GM12865 (cell line): ENCODE data around the gene TBC1D22A.

Experiments used
- DNase-seq: peaks from one replicate; pipeline ENCODE4 v3.0.0; 2010; ENCODE audit warnings: low read depth
- H3K4me3 ChIP-seq: 2 replicates; pipeline ENCODE4 v1.5.1; 2011; ENCODE audit warnings: mild to moderate bottlenecking, low read depth, low read length, control low read depth
- TF ChIP-seq, protein P1 (sequence below): IDR thresholded peaks from 2 replicates; pipeline ENCODE4 v1.5.1; 2011; ENCODE audit warnings: low read length, control low read depth, low read depth, inconsistent platforms; ENCODE audit not compliant: insufficient read depth; ENCODE audit errors: missing control alignments

TBC1D22A gene

GRCh38 chr22:47053013-47053725 is 290.7 kb downstream of the TBC1D22A start:
- no peak overlapping the region for H3K4me3 ChIP-seq
- no peak for DNase-seq
- TF ChIP-seq, protein P1, sequence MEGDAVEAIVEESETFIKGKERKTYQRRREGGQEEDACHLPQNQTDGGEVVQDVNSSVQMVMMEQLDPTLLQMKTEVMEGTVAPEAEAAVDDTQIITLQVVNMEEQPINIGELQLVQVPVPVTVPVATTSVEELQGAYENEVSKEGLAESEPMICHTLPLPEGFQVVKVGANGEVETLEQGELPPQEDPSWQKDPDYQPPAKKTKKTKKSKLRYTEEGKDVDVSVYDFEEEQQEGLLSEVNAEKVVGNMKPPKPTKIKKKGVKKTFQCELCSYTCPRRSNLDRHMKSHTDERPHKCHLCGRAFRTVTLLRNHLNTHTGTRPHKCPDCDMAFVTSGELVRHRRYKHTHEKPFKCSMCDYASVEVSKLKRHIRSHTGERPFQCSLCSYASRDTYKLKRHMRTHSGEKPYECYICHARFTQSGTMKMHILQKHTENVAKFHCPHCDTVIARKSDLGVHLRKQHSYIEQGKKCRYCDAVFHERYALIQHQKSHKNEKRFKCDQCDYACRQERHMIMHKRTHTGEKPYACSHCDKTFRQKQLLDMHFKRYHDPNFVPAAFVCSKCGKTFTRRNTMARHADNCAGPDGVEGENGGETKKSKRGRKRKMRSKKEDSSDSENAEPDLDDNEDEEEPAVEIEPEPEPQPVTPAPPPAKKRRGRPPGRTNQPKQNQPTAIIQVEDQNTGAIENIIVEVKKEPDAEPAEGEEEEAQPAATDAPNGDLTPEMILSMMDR: no peak

DNA sequence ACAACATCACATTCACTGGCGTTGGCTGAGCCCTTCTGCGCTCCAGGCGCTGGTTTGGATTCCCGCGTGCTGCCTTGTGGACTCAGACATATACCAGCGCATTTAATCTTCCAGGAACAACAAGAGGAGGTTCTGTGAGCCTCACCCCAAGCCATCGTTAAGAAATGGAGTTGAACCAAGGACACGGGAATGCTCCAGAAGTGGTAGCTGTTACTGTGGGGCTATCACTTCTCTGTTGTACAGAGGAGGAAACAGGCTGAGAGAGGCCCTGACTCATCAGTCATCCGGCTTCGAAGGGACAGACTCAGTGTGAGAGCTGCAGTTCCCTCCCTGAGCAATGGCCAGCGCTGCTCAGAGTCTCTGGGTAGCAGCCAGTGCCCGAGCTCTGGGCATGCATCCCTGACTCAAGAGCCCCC is 291.3 kb downstream of the TBC1D22A start:
- no peak for DNase-seq
- TF ChIP-seq, protein P1: no peak

GRCh38 chr22:47054231-47055072 is 292.0 kb downstream of the TBC1D22A start:
- TF ChIP-seq, protein P1: no peak
- no peak overlapping the region for H3K4me3 ChIP-seq
- no peak for DNase-seq

More for the DNA sequence above, 291.3 kb downstream of the TBC1D22A start:
- H3K4me3 ChIP-seq: no peak overlapping the region

- TF ChIP-seq, protein P1: no peak
- no peak for DNase-seq
- H3K4me3 ChIP-seq: no peak overlapping the region
Observed at GRCh38 chr22:47055073-47055355, 292.6 kb downstream of the TBC1D22A start.

- TF ChIP-seq, protein P1: no peak
- DNase-seq: no peak
- H3K4me3 ChIP-seq: no peak overlapping the region
Observed at GRCh38 chr22:47055461-47055860, 293.0 kb downstream of the TBC1D22A start.

GRCh38 chr22:47055921-47056320 is 293.5 kb downstream of the TBC1D22A start:
- DNase-seq: no peak
- no peak overlapping the region for H3K4me3 ChIP-seq
- TF ChIP-seq, protein P1: no peak
